C4-2B (cell line): ENCODE measurements around the gene NAXD.

ENCODE experiments used
- ZFX ChIP-seq: fragments of 450-650 bp; IDR thresholded peaks from 2 replicates; pipeline ENCODE4 v1.6.1; 2017
- TF ChIP-seq, protein P1 (sequence below): fragments of 450-650 bp; conservative IDR thresholded peaks from 2 replicates; pipeline ENCODE4 v1.5.1; 2017; ENCODE audit warnings: mild to moderate bottlenecking

DNA sequence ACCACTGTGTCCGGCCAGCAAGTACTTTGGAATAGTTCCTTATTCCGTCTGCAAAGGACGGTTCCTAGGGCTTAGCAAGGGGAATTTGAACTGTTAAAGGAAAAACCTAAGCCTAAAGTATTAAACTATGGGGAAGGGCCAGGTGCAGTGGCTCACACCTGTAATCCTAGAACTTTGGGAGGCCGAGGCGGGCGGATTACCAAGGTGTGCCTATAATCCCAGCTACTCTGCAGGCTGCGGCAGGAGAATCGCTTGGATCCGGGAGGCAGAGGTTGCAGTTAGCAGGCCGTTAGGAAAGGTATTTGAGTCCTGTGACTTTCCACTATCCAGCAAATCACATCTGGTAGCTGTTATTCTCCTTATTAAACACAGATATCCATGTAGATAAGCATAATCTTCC lies 44.5 kb upstream of the NAXD start:
- TF ChIP-seq, protein P1, sequence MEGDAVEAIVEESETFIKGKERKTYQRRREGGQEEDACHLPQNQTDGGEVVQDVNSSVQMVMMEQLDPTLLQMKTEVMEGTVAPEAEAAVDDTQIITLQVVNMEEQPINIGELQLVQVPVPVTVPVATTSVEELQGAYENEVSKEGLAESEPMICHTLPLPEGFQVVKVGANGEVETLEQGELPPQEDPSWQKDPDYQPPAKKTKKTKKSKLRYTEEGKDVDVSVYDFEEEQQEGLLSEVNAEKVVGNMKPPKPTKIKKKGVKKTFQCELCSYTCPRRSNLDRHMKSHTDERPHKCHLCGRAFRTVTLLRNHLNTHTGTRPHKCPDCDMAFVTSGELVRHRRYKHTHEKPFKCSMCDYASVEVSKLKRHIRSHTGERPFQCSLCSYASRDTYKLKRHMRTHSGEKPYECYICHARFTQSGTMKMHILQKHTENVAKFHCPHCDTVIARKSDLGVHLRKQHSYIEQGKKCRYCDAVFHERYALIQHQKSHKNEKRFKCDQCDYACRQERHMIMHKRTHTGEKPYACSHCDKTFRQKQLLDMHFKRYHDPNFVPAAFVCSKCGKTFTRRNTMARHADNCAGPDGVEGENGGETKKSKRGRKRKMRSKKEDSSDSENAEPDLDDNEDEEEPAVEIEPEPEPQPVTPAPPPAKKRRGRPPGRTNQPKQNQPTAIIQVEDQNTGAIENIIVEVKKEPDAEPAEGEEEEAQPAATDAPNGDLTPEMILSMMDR: no peak
- TF ChIP-seq ZFX: no peak
